BLaER1 (cell line): ENCODE measurements around the gene TMEM205.
"Not testable (repeated sequence)": the region's sequence is repeated elsewhere in the genome, so short reads cannot be mapped to it uniquely, and the experiment has no call there.

Experiments used
- H3K27ac ChIP-seq: shearing (Covaris generic); formaldehyde crosslinking; 2 replicates; pipeline ENCODE4 v1.8.1; 2022
- H3K27me3 ChIP-seq: shearing (Covaris generic); formaldehyde crosslinking; 2 replicates; pipeline ENCODE4 v1.8.1; 2022
- H3K36me3 ChIP-seq: shearing (Covaris generic); formaldehyde crosslinking; 2 replicates; pipeline ENCODE4 v1.8.1; 2022
- H3K4me1 ChIP-seq: shearing (Covaris generic); formaldehyde crosslinking; 2 replicates; pipeline ENCODE4 v1.8.1; 2022
- H3K4me2 ChIP-seq: shearing (Covaris generic); formaldehyde crosslinking; 2 replicates; pipeline ENCODE4 v1.8.1; 2022
- H3K4me3 ChIP-seq: shearing (Covaris generic); formaldehyde crosslinking; 2 replicates; pipeline ENCODE4 v1.8.1; 2022
- H3K9ac ChIP-seq: shearing (Covaris generic); formaldehyde crosslinking; 2 replicates; pipeline ENCODE4 v1.8.1; 2022
- H3K9me3 ChIP-seq: shearing (Covaris generic); formaldehyde crosslinking; 2 replicates; pipeline ENCODE4 v1.8.1; 2022
- H4K20me1 ChIP-seq: shearing (Covaris generic); formaldehyde crosslinking; 2 replicates; pipeline ENCODE4 v1.8.1; 2022
- Cebpa-rat ChIP-seq: shearing (Covaris generic); IDR thresholded peaks from 2 replicates; pipeline ENCODE4 v1.8.1; 2022

TMEM205 gene

GRCh38 chr19:11359421-11359820, 13.4 kb upstream of the TMEM205 start:
- no peaks in the 10 kb centered on the region for H3K27me3 ChIP-seq
- no peak overlapping the region for H3K4me3 ChIP-seq
- TF ChIP-seq Cebpa-rat = no peak
- no peak overlapping the region for H3K4me2 ChIP-seq
- no peaks in the 10 kb centered on the region for H4K20me1 ChIP-seq
- no peaks in the 10 kb centered on the region for H3K9me3 ChIP-seq
- no peak overlapping the region for H3K27ac ChIP-seq
- peaks cover 5% of the 10 kb centered on the region; the same call in 1 of the 2 replicates for H3K36me3 ChIP-seq
- no peak overlapping the region for H3K9ac ChIP-seq
- H3K4me1 ChIP-seq = peaks cover 15% of the 10 kb centered on the region

GRCh38 chr19:11356676-11357550, 10.8 kb upstream of the TMEM205 start:
- H3K9ac ChIP-seq = no peak overlapping the region
- H4K20me1 ChIP-seq = no peaks in the 10 kb centered on the region
- H3K36me3 ChIP-seq = no peaks in the 10 kb centered on the region
- TF ChIP-seq Cebpa-rat = no peak
- H3K4me1 ChIP-seq = peaks cover 15% of the 10 kb centered on the region
- H3K27ac ChIP-seq = no peak overlapping the region
- H3K9me3 ChIP-seq = no peaks in the 10 kb centered on the region
- no peaks in the 10 kb centered on the region for H3K27me3 ChIP-seq
- no peak overlapping the region for H3K4me3 ChIP-seq
- no peak overlapping the region; the same call in 1 of the 2 replicates for H3K4me2 ChIP-seq

- TF ChIP-seq Cebpa-rat = no peak
- Histone ChIP-seq H3K36me3 (no peaks in the 10 kb centered on the region), H3K9me3 (no peaks in the 10 kb centered on the region), H3K4me3 (0 out of 2 replicates have a peak overlapping the region, but pooled peaks have one; percentile 64), H3K27ac (no peak overlapping the region), H3K4me1 (peaks cover 18% of the 10 kb centered on the region), H3K9ac (no peak overlapping the region), H4K20me1 (no peaks in the 10 kb centered on the region), H3K27me3 (no peaks in the 10 kb centered on the region), H3K4me2 (peak overlapping the region; percentile 82)
Observed at GRCh38 chr19:11356074-11356397, 10.0 kb upstream of the TMEM205 start.

DNA sequence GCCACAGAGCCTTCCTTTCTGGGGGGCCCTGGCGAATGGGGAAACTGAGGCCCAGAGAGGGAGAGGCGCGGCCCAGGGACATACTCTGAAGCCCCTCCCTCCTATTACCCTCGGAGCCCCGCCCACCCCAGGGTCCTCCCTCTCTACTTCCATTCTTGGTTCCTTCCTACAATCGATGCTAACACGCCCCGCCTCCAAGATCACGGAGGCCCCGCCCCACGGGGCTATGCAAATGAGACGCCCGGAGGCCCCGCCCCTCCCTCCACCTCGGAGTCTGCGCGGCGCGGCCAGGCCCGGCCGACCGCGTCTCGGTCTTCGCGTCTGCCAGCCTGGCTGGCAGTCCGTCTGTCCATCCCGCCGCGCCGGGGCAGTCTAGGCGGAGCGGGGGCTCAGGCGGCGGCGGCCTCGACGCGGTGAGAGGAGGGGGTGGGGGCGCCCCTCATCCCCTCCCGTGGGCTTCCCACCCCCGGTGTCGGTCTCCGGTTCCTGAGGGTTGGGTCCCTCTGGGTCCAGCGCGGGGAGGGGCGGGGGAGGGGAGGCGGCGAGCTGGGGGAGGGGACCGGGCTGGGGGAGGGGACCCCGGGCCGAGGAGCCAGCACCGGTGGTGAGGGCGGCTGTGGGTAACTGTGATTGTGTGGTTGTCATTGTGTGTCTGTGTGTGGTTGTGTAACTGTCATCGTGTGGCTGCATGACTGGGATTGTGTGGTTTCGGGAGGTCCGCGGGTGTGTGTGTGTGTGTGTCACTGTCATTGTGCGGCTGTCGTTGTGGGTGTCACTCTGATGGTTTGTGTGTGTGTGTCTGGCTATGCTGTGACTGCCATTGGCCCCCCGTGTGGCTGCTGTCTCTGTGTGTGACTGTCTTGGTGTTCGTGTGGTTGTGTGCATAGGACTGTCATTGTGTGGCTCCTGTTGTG, 9.3 kb upstream of the TMEM205 start, which contains the start of gene PLPPR2:
PLPPR2 (plus strand) TSS at position 273 of the 914 bp plus-strand sequence. CDS start 2,242 bp downstream, outside the sequence.
- Histone ChIP-seq H3K9ac (peak within 1 kb of the TSS; percentile 60; the same call in 1 of the 2 replicates), H3K36me3 (no peaks in the 10 kb centered on the region), H3K27ac (no peak within 1 kb of the TSS), H3K9me3 (no peaks in the 10 kb centered on the region), H3K4me2 (peak within 1 kb of the TSS; percentile 82), H4K20me1 (no peaks in the 10 kb centered on the region), H3K4me3 (peak within 1 kb of the TSS; percentile 64), H3K4me1 (peaks cover 20% of the 10 kb centered on the region), H3K27me3 (no peaks in the 10 kb centered on the region)
- no peak for TF ChIP-seq Cebpa-rat

DNA sequence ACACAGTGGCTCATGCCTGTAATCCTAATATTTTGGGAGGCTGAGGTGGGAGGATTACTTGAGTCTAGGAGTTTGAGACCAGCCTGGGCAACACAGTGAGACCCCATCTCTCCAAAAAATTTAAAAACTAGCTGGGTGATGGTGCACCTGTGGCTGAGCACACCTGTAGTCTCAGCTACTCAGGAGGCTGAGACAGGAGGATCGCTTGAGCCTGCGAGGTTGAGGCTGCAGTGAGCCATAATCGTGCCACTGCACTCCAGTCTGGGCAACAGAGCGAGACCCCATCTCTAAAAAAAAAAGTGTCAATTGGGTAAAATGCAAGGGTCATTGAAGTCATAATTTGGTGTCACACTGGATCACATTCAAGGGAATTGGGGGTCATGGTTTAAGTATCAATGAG, 8.0 kb upstream of the TMEM205 start:
- not testable (repeated sequence) for H4K20me1 ChIP-seq, H3K36me3 ChIP-seq, H3K9me3 ChIP-seq, H3K4me2 ChIP-seq, H3K27me3 ChIP-seq, H3K4me3 ChIP-seq, H3K9ac ChIP-seq, H3K27ac ChIP-seq
- H3K4me1 ChIP-seq = peaks cover 20% of the 10 kb centered on the region

GRCh38 chr19:11349171-11349570, 3.1 kb upstream of the TMEM205 start:
- Histone ChIP-seq H3K27me3 (no peaks in the 10 kb centered on the region), H3K4me2 (no peak overlapping the region), H3K27ac (no peak overlapping the region), H3K9me3 (peaks cover 11% of the 10 kb centered on the region), H3K4me3 (no peak overlapping the region), H3K36me3 (no peaks in the 10 kb centered on the region), H4K20me1 (no peaks in the 10 kb centered on the region), H3K9ac (no peak overlapping the region), H3K4me1 (peaks cover 37% of the 10 kb centered on the region)
- TF ChIP-seq Cebpa-rat = no peak

- no peak overlapping the region for H3K27ac ChIP-seq
- H3K9ac ChIP-seq = no peak overlapping the region
- H4K20me1 ChIP-seq = no peaks in the 10 kb centered on the region
- H3K9me3 ChIP-seq = peaks cover 11% of the 10 kb centered on the region
- H3K4me3 ChIP-seq = no peak overlapping the region
- H3K27me3 ChIP-seq = no peaks in the 10 kb centered on the region
- peaks cover 4% of the 10 kb centered on the region; the same call in 1 of the 2 replicates for H3K36me3 ChIP-seq
- H3K4me2 ChIP-seq = peak overlapping the region; percentile 95; the same call in 1 of the 2 replicates
- peaks cover 39% of the 10 kb centered on the region for H3K4me1 ChIP-seq
- no peak for TF ChIP-seq Cebpa-rat
Observed at GRCh38 chr19:11347546-11348039, 1.5 kb upstream of the TMEM205 start.

- H3K4me3 ChIP-seq = peak overlapping the region; percentile 76
- H3K27me3 ChIP-seq = no peaks in the 10 kb centered on the region
- peak overlapping the region; percentile 73 for H3K27ac ChIP-seq
- no peaks in the 10 kb centered on the region for H4K20me1 ChIP-seq
- peak overlapping the region; percentile 95 for H3K4me2 ChIP-seq
- H3K9ac ChIP-seq = peak overlapping the region; percentile 81
- peaks cover 35% of the 10 kb centered on the region for H3K4me1 ChIP-seq
- H3K36me3 ChIP-seq = peaks cover 15% of the 10 kb centered on the region; the same call in 1 of the 2 replicates
- peaks cover 11% of the 10 kb centered on the region for H3K9me3 ChIP-seq
- TF ChIP-seq Cebpa-rat = no peak
Observed at GRCh38 chr19:11345122-11345803, 805 bp downstream of the TMEM205 start.

DNA sequence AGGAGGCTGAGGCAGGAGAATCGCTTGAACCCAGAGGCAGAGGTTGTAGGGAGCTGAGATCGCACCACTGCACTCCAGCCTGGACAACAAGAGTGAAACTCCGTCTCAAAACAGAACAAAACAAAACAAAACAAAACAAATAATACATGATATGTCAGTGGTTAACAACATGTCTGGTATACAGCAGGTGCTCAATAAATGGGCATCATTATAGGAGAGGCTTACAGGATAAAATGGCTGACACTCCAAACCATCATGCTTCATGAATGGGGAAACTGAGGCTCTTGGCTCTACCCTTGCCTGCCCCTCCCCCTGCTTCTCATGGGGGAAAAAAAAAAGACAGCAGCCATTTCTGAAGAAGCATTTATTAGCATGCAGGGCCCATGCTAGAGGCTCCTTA, 3.6 kb downstream of the TMEM205 start:
- Histone ChIP-seq H3K4me2 (no peak overlapping the region), H3K4me1 (peaks cover 55% of the 10 kb centered on the region), H3K9ac (no peak overlapping the region)

DNA sequence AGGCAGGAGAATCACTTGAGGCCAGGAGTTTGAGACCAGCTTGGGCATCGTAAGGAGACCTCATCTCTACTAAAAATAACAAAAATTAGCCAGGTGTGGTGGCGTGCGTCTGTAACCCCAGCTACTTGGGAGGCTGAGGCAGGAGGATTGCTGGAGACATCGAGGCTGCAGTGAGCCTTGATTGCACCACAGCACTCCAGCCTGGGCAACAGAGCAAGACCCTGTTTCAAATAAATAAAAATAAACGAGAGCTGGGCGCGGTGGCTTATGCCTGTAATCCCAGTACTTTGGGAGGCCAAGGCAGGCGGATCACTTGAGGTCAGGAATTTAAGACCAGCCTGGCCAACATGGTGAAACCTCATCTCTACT, 6.0 kb downstream of the TMEM205 start:
- peak overlapping the region; percentile 95 for H3K4me2 ChIP-seq
- 0 out of 2 replicates have a peak overlapping the region, but pooled peaks have one; percentile 13 for H3K27ac ChIP-seq
- H3K9me3 ChIP-seq, H3K27me3 ChIP-seq, H4K20me1 ChIP-seq: not testable (repeated sequence)
- H3K4me1 ChIP-seq = peaks cover 45% of the 10 kb centered on the region
- H3K36me3 ChIP-seq = peaks cover 35% of the 10 kb centered on the region
- peak overlapping the region; percentile 73 for H3K4me3 ChIP-seq
- peak overlapping the region; percentile 75 for H3K9ac ChIP-seq

More for the DNA sequence above, 3.6 kb downstream of the TMEM205 start:
- Histone ChIP-seq H4K20me1 (peaks cover 6% of the 10 kb centered on the region; the same call in 1 of the 2 replicates), H3K36me3 (peaks cover 15% of the 10 kb centered on the region; the same call in 1 of the 2 replicates), H3K9me3 (no peaks in the 10 kb centered on the region), H3K27ac (no peak overlapping the region), H3K4me3 (no peak overlapping the region), H3K27me3 (no peaks in the 10 kb centered on the region)
- TF ChIP-seq Cebpa-rat = no peak
